Measurements from ENCODE around the gene PIGU. TPM values are rescaled to one million over a fixed set of nuclear protein-coding genes. Genes with fewer than 3 reads are reported as not detected.

Gene PIGU
- total RNA-seq, 1 experiment from 2014 or later: 25.1 TPM

DNA sequence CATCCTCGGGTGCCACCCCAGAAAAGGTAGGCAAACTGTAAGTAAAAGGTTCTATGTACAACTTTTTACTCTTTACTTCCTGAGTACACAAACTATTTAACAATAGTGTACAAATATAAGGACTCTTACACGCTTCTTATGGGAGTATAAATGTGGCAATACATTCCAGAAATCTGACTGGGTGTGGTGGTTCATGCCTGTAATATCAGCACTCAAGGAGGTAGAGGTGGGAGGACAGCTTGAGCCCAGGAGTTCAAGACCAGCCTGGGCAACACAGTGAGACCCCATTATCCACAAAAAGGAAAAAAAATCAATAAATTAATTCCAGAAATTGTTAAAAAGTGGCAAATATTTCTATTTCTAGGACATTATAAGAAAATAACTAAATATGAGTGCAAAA, 48.9 kb downstream of the PIGU start:
- Histone ChIP-seq H3K9me2 (ENCODE audit: insufficient read depth) (no peaks in the 10 kb centered on the region), H2AFZ (ENCODE audit: low read depth, low read length, poor library complexity, severe bottlenecking) (no peak overlapping the region), H3K4me1 (ENCODE audit: control insufficient read depth in 1 of 2, insufficient read depth in 2 of 2, low read length in 2 of 2) (0 out of 4 replicates have a peak, but pooled peaks cover 0 to 3% of the 10 kb centered on the region in 2 experiments), H3K9me3 (ENCODE audit: control insufficient read depth in 1 of 2, insufficient read depth in 1 of 2, low read depth in 1 of 2, low read length in 2 of 2) (no peaks in the 10 kb centered on the region), H3K9ac (ENCODE audit: low read length) (no peak overlapping the region), H3K27me3 (ENCODE audit: insufficient read depth, low read length) (no peaks in the 10 kb centered on the region), H4K20me1 (ENCODE audit: insufficient read depth) (no peaks in the 10 kb centered on the region), H3K4me3 (replicated peaks in 1 of 2; ENCODE audit: low read depth in 1 of 2, low read length in 2 of 2) (no peak overlapping the region), H3K4me2 (ENCODE audit: low read length) (no peak overlapping the region), H3K79me2 (ENCODE audit: insufficient read depth, low read length) (no peaks in the 10 kb centered on the region), H3K36me3 (ENCODE audit: control insufficient read depth in 1 of 2, insufficient read depth in 2 of 2, low read length in 2 of 2) (no peaks in the 10 kb centered on the region; a peak in 1 of 4 replicates), H3K27ac (ENCODE audit: low read depth, low read length) (no peak overlapping the region)
- no peak for DNase-seq (ENCODE audit: low read depth, low spot score)
- no peak for ATAC-seq
- CTCF ChIA-PET: no interaction called here
- POLR2A ChIA-PET: no interaction called here
- no TSS peak for BruUV-seq (replicated peaks)
- TF ChIP-seq, protein P1, sequence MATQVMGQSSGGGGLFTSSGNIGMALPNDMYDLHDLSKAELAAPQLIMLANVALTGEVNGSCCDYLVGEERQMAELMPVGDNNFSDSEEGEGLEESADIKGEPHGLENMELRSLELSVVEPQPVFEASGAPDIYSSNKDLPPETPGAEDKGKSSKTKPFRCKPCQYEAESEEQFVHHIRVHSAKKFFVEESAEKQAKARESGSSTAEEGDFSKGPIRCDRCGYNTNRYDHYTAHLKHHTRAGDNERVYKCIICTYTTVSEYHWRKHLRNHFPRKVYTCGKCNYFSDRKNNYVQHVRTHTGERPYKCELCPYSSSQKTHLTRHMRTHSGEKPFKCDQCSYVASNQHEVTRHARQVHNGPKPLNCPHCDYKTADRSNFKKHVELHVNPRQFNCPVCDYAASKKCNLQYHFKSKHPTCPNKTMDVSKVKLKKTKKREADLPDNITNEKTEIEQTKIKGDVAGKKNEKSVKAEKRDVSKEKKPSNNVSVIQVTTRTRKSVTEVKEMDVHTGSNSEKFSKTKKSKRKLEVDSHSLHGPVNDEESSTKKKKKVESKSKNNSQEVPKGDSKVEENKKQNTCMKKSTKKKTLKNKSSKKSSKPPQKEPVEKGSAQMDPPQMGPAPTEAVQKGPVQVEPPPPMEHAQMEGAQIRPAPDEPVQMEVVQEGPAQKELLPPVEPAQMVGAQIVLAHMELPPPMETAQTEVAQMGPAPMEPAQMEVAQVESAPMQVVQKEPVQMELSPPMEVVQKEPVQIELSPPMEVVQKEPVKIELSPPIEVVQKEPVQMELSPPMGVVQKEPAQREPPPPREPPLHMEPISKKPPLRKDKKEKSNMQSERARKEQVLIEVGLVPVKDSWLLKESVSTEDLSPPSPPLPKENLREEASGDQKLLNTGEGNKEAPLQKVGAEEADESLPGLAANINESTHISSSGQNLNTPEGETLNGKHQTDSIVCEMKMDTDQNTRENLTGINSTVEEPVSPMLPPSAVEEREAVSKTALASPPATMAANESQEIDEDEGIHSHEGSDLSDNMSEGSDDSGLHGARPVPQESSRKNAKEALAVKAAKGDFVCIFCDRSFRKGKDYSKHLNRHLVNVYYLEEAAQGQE (IDR thresholded peaks at IDR 0.05; ENCODE audit: low read depth): no peak
- no peak for TF ChIP-seq TCF7L2 (IDR thresholded peaks at IDR 0.05; ENCODE audit: borderline replicate concordance, extremely low read depth, insufficient read depth, insufficient read length)
- TF ChIP-seq, protein P2, sequence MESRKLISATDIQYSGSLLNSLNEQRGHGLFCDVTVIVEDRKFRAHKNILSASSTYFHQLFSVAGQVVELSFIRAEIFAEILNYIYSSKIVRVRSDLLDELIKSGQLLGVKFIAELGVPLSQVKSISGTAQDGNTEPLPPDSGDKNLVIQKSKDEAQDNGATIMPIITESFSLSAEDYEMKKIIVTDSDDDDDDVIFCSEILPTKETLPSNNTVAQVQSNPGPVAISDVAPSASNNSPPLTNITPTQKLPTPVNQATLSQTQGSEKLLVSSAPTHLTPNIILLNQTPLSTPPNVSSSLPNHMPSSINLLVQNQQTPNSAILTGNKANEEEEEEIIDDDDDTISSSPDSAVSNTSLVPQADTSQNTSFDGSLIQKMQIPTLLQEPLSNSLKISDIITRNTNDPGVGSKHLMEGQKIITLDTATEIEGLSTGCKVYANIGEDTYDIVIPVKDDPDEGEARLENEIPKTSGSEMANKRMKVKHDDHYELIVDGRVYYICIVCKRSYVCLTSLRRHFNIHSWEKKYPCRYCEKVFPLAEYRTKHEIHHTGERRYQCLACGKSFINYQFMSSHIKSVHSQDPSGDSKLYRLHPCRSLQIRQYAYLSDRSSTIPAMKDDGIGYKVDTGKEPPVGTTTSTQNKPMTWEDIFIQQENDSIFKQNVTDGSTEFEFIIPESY (IDR thresholded peaks at IDR 0.05; ENCODE audit: extremely low read depth, insufficient replicate concordance, low read length): no peak
- TF ChIP-seq CEBPB (IDR thresholded peaks at IDR 0.05; ENCODE audit: low read depth): no peak
- intact Hi-C loops (cut with micrococcal nuclease): no loop called here
- RAD21 ChIA-PET (ENCODE audit: low non-redundant PET in 1 of 2, low total read pairs in 2 of 2, uncharacterized antibody in 2 of 2, unreplicated experiment in 2 of 2): no interaction called here
